Left ventricle myocardium inferior (tissue), 1 donor: ENCODE data around the gene ADAMTS3. TPM values are rescaled to one million over a fixed set of nuclear protein-coding genes. Genes with fewer than 3 reads are reported as not detected.

ENCODE experiments used
- DNase-seq: peaks from one replicate; pipeline ENCODE4 v3.0.0-alpha.2; 2020
- H3K27ac ChIP-seq: fragments of 200-600 bp; replicated peaks from 2 replicates; pipeline ENCODE4 v1.8.0; 2021
- H3K27me3 ChIP-seq: fragments of 200-600 bp; 2 replicates; pipeline ENCODE4 v1.8.0; 2021; ENCODE audit warnings: low read depth
- H3K36me3 ChIP-seq: fragments of 200-600 bp; 2 replicates; pipeline ENCODE4 v1.8.0; 2021
- H3K4me1 ChIP-seq: fragments of 200-600 bp; 2 replicates; pipeline ENCODE4 v1.8.0; 2021
- H3K4me3 ChIP-seq: fragments of 200-600 bp; 2 replicates; pipeline ENCODE4 v1.8.0; 2021; ENCODE audit warnings: mild to moderate bottlenecking, moderate library complexity
- H3K9me3 ChIP-seq: fragments of 200-600 bp; replicated peaks from 2 replicates; pipeline ENCODE4 v1.8.0; 2021
- intact Hi-C: fragments of 100-400 bp; cut with micrococcal nuclease; formaldehyde crosslinking; loops from one replicate; pipeline ENCODE4 v1.11.0; 2022
- total RNA-seq: library from RNA; stranded (reverse); fragmentation: NEBNext Ultra II Directional; extraction: Animal tissue kit (Norgen Biotek cat#: 25700); gene quantifications from one replicate; pipeline ENCODE4 v1.2.1, GENCODE V29; 2021
- TF ChIP-seq, protein P1 (sequence below): fragments of 200-600 bp; IDR thresholded peaks from 2 replicates; pipeline ENCODE4 v1.8.0; 2021; ENCODE audit warnings: antibody characterized with exemption, mild to moderate bottlenecking, borderline replicate concordance
- donor health status: DM: no; HTN: yes; CAD: no; lungs with severe emphysema.

Gene ADAMTS3
- total RNA-seq, 1 donor from 2014 or later = 0.60 TPM

DNA sequence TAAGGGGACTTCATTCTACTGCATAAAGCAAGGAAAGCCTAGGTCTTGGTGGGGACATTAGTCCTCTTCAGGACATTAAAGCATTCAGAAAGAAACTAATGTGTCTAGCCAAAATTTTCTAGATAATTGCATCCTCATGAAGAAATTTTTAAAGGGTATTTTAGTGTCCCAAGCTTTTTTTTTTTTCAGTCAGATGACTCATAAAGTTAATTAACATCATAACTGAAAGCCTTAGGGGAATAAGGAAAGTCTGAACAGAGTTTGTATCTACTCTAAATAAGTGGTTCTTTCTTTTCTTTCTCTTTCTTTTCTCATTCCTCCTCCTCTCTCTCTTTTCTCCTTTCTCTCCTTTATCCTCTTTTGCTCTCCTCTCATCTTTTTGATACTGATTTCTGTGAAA is 202.4 kb downstream of the ADAMTS3 start:
- H3K27me3 ChIP-seq = no peaks in the 10 kb centered on the region
- no peaks in the 10 kb centered on the region for H3K9me3 ChIP-seq
- no peaks in the 10 kb centered on the region for H3K4me1 ChIP-seq
- TF ChIP-seq, protein P1, sequence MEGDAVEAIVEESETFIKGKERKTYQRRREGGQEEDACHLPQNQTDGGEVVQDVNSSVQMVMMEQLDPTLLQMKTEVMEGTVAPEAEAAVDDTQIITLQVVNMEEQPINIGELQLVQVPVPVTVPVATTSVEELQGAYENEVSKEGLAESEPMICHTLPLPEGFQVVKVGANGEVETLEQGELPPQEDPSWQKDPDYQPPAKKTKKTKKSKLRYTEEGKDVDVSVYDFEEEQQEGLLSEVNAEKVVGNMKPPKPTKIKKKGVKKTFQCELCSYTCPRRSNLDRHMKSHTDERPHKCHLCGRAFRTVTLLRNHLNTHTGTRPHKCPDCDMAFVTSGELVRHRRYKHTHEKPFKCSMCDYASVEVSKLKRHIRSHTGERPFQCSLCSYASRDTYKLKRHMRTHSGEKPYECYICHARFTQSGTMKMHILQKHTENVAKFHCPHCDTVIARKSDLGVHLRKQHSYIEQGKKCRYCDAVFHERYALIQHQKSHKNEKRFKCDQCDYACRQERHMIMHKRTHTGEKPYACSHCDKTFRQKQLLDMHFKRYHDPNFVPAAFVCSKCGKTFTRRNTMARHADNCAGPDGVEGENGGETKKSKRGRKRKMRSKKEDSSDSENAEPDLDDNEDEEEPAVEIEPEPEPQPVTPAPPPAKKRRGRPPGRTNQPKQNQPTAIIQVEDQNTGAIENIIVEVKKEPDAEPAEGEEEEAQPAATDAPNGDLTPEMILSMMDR = no peak
- H3K36me3 ChIP-seq = no peaks in the 10 kb centered on the region
- H3K4me3 ChIP-seq = no peak overlapping the region
- H3K27ac ChIP-seq = no peak overlapping the region
- no peak for DNase-seq
- intact Hi-C loops = no loop called here

DNA sequence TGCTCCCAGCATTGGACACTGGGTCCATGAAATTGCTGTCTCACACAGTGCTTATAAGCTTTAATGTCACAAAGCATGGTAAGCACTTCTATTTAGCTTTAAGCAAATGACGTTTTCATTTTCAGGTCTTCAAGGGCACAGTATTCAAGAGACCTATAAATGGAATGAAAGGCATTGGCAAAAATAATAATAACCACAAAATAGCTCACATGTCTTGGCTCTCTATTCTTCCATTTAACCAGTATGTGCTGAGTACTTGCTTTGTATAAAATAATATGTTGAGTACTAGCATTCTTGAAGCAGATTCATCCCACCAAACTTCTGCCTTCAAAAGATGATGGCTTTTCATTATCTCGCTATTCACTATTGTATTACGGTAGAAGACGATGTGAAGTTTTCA is 203.0 kb downstream of the ADAMTS3 start:
- no peak for DNase-seq
- no peak overlapping the region for H3K27ac ChIP-seq
- no peaks in the 10 kb centered on the region for H3K36me3 ChIP-seq
- H3K4me3 ChIP-seq = no peak overlapping the region
- H3K27me3 ChIP-seq = no peaks in the 10 kb centered on the region
- no peaks in the 10 kb centered on the region for H3K4me1 ChIP-seq
- TF ChIP-seq, protein P1 = no peak
- H3K9me3 ChIP-seq = no peaks in the 10 kb centered on the region
- intact Hi-C loops = no loop called here

DNA sequence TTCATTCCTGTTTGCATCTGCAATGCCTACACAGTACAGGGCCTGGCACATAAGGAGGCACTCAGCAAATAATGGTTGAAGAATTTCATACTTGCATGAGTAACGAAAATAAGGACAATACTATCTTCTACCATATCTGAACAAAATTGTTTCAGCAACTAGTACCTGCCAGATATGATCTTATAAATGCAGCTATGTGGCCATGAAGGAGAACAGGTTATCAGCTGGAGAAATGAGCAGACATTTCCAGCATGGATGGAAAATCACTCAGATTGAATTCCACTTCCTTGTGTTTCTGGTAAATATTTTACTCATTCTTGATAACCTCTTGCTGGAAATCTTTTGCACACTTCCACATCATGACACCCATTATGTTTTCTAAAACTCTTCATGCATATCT is 204.0 kb downstream of the ADAMTS3 start:
- Histone ChIP-seq H3K4me1 (no peaks in the 10 kb centered on the region), H3K9me3 (no peaks in the 10 kb centered on the region), H3K27ac (no peak overlapping the region), H3K36me3 (no peaks in the 10 kb centered on the region), H3K4me3 (no peak overlapping the region), H3K27me3 (no peaks in the 10 kb centered on the region)
- TF ChIP-seq, protein P1 = no peak
- DNase-seq = no peak
- intact Hi-C loops = no loop called here

DNA sequence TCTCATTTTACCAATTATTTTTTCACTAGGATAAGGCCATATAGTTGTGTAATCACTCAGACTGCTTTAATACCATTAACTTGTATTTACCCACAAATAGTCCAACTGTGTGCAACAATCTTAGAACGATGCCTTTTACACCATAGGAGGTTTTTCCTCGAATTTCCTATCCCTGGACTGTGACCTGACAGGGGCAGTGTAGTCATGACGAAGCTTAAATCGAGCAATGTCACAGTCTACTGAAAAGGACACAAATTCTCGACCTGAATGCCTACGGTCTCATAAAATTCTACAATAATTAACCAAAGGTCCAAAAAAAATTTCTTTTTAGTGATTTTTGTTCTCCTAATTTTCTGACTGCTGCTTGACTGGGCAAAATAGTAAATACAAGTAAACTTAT is 208.9 kb downstream of the ADAMTS3 start:
- Histone ChIP-seq H3K4me1 (no peaks in the 10 kb centered on the region), H3K9me3 (no peaks in the 10 kb centered on the region), H3K36me3 (no peaks in the 10 kb centered on the region), H3K27ac (no peak overlapping the region), H3K27me3 (no peaks in the 10 kb centered on the region), H3K4me3 (no peak overlapping the region)
- TF ChIP-seq, protein P1 = no peak
- intact Hi-C loops = no loop called here
- no peak for DNase-seq

DNA sequence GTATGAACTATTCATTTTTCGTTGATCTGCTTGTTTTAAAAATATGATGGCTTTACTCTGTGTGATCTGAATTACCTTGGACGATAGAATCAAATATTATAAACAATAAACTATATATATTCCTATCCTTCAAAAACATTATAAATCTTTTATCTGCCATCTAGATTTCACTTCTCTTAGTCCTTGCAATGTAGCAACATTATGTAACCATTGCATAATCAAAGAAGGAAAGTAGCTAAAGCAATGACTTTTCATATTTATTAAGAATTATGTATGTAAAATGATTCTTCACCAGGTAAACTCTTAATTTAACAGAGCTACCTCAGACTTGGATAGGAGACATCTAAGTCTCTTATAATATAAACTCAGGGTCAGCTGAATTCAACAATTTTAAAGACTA is 210.5 kb downstream of the ADAMTS3 start:
- H3K27me3 ChIP-seq = no peaks in the 10 kb centered on the region
- no peak overlapping the region for H3K27ac ChIP-seq
- no peaks in the 10 kb centered on the region for H3K36me3 ChIP-seq
- no peaks in the 10 kb centered on the region for H3K9me3 ChIP-seq
- no peaks in the 10 kb centered on the region for H3K4me1 ChIP-seq
- intact Hi-C loops = no loop called here
- TF ChIP-seq, protein P1 = no peak
- no peak overlapping the region for H3K4me3 ChIP-seq
- DNase-seq = no peak

DNA sequence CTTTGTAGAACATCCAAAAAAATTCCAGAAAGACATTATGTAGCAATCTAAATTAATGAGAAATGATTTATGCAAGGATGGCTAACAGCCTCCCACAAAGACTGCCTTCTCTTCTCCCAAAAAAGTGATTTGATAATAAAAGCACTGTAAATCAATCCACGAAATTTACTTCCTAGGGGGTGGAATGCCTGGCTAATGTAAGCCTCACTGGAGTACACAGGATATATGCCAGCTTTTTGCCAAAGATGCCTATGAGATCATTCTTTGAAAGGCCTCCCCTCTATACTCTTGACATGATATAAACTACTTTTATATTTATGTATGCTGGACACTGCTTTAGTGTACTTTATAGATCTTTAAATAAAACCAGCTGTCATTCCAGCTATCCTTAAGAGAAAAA is 211.1 kb downstream of the ADAMTS3 start:
- no peak overlapping the region for H3K27ac ChIP-seq
- no peaks in the 10 kb centered on the region for H3K27me3 ChIP-seq
- intact Hi-C loops = no loop called here
- no peaks in the 10 kb centered on the region for H3K36me3 ChIP-seq
- H3K4me3 ChIP-seq = no peak overlapping the region
- no peaks in the 10 kb centered on the region for H3K9me3 ChIP-seq
- TF ChIP-seq, protein P1 = no peak
- no peak for DNase-seq
- H3K4me1 ChIP-seq = no peaks in the 10 kb centered on the region
